H1 (cell line): Measurements from ENCODE around the gene MYBPC3.

Source experiments
- CEBPB ChIP-seq: IDR thresholded peaks from 2 replicates; pipeline ENCODE4 v1.6.1; 2012; ENCODE audit warnings: low read depth, low read length
- CTCF ChIP-seq, 3 experiments: IDR thresholded peaks; 1 replicate in 2 of 3; 2 replicates in 1 of 3; pipeline versions ENCODE4 v1.5.1 to v1.6.1; 2011; ENCODE audit warnings: low read length in 3 of 3, mild to moderate bottlenecking in 3 of 3, inconsistent platforms in 2 of 3, low read depth in 1 of 3, moderate library complexity in 1 of 3; ENCODE audit not compliant: insufficient read depth in 1 of 3; ENCODE audit errors: control extremely low read depth in 1 of 3
- MAFK ChIP-seq: IDR thresholded peaks from 2 replicates; pipeline ENCODE4 v1.6.1; 2012; ENCODE audit warnings: low read depth, mild to moderate bottlenecking, improper control_type of control experiment, low read length
- POLR2AphosphoS5 ChIP-seq: IDR thresholded peaks from 2 replicates; pipeline ENCODE4 v1.6.1; 2011; ENCODE audit warnings: low read depth, low read length
- SP1 ChIP-seq: IDR thresholded peaks from 2 replicates; pipeline ENCODE4 v1.6.1; 2011; ENCODE audit warnings: low read depth, low read length
- USF2 ChIP-seq: IDR thresholded peaks from 2 replicates; pipeline ENCODE4 v1.6.1; 2011; ENCODE audit warnings: low read length, improper control_type of control experiment

GRCh38 chr11:47395223-47396048 is 42.9 kb upstream of the MYBPC3 start:
- TF ChIP-seq CTCF (IDR thresholded peaks at IDR 0.05; ENCODE audit: control extremely low read depth in 1 of 3, insufficient read depth in 1 of 3, low read depth in 1 of 3, low read length in 3 of 3) (no peak), POLR2AphosphoS5 (no peak), USF2 (no peak), CEBPB (no peak), SP1 (no peak), MAFK (no peak)
